Measurements from ENCODE around the gene OCIAD2.

The OCIAD2 gene

DNA sequence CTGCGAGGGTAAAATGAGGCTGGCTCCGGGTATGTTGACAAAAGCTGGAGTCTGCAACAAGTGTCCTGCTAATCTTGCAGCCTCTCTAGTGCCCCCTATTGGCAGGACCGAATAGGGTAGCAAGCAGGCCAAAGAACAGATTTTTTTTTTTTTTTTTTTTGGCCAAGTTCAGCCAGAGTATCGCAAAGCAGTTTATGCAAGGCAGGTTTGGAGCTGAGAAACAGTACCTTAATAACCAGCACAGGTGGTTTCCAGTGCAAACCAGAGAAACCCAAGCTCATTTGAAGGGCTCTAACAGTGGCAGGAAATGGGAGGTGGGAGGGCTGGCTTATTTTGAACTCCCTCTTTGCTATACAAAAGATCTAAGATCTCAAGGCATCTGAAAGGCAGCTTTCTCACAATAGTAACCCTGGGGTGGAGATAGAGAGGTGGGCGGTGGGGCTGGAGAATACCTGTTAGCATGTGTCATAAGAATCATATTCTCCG is 38.2 kb upstream of the OCIAD2 start:
- TF ChIP-seq, protein P1, sequence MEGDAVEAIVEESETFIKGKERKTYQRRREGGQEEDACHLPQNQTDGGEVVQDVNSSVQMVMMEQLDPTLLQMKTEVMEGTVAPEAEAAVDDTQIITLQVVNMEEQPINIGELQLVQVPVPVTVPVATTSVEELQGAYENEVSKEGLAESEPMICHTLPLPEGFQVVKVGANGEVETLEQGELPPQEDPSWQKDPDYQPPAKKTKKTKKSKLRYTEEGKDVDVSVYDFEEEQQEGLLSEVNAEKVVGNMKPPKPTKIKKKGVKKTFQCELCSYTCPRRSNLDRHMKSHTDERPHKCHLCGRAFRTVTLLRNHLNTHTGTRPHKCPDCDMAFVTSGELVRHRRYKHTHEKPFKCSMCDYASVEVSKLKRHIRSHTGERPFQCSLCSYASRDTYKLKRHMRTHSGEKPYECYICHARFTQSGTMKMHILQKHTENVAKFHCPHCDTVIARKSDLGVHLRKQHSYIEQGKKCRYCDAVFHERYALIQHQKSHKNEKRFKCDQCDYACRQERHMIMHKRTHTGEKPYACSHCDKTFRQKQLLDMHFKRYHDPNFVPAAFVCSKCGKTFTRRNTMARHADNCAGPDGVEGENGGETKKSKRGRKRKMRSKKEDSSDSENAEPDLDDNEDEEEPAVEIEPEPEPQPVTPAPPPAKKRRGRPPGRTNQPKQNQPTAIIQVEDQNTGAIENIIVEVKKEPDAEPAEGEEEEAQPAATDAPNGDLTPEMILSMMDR (conservative IDR thresholded peaks at IDR 0.05; ENCODE audit: control insufficient read depth, insufficient read depth, low read depth, low read length): peak; percentile 47
- no peak for DNase-seq (ENCODE audit: low read depth)
- no peak overlapping the region for H3K4me3 ChIP-seq (ENCODE audit: control insufficient read depth, low read depth, low read length)

- TF ChIP-seq, protein P1 (conservative IDR thresholded peaks at IDR 0.05; ENCODE audit: control insufficient read depth, insufficient read depth, low read depth, low read length): no peak
- peak; percentile 65 for DNase-seq (ENCODE audit: low read depth)
- H3K4me3 ChIP-seq (ENCODE audit: control insufficient read depth, low read depth, low read length): no peak overlapping the region
Observed at GRCh38 chr4:48944252-48944651, 37.7 kb upstream of the OCIAD2 start.

GRCh38 chr4:48943387-48943786 is 36.8 kb upstream of the OCIAD2 start:
- DNase-seq (ENCODE audit: low read depth): no peak
- TF ChIP-seq, protein P1 (conservative IDR thresholded peaks at IDR 0.05; ENCODE audit: control insufficient read depth, insufficient read depth, low read depth, low read length): peak; percentile 23
- H3K4me3 ChIP-seq (ENCODE audit: control insufficient read depth, low read depth, low read length): no peak overlapping the region

GRCh38 chr4:48939785-48940184 is 33.2 kb upstream of the OCIAD2 start:
- TF ChIP-seq, protein P1 (conservative IDR thresholded peaks at IDR 0.05; ENCODE audit: control insufficient read depth, insufficient read depth, low read depth, low read length): no peak
- no peak overlapping the region for H3K4me3 ChIP-seq (ENCODE audit: control insufficient read depth, low read depth, low read length)
- peak; percentile 80 for DNase-seq (ENCODE audit: low read depth)

DNA sequence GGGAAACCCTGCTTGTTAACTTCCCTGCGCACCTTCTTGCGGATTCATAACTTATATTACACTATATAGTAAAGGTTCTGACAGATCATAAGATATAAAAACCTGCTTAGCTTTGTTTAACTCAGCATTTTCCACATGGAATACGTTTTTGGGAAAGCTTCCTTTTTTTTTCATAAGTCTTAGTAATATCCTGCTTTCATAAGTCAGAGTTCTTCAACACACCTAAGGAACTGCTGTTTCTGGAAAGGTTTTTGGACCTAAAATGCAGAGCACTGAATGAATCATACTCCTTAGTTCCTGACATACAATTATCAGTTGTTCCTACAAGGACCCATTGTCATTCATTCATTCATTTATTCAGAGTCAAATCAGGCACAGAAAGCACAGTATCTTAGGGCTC is 32.3 kb upstream of the OCIAD2 start:
- DNase-seq (ENCODE audit: low read depth): no peak
- TF ChIP-seq, protein P1 (conservative IDR thresholded peaks at IDR 0.05; ENCODE audit: control insufficient read depth, insufficient read depth, low read depth, low read length): no peak
- H3K4me3 ChIP-seq (ENCODE audit: control insufficient read depth, low read depth, low read length): no peak overlapping the region

DNA sequence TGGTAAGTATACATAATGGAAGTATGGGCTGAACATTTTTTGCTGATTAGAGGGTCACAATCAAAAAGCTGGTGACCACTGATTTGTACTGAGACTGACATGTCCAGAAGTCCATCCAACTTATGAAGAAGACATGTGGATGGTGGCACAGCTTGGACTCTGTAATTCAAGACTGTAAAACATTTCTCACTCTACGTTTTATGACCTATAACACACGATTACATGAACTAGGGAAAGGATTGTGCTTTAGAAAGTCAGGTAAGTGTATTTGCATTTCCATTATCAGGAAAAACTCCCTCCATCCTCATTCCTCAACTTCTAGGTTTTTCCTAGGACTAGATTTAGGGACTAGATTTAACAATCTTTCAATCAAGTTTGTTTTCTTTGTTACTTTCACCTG is 30.5 kb upstream of the OCIAD2 start:
- TF ChIP-seq, protein P1 (conservative IDR thresholded peaks at IDR 0.05; ENCODE audit: control insufficient read depth, insufficient read depth, low read depth, low read length): no peak
- no peak overlapping the region for H3K4me3 ChIP-seq (ENCODE audit: control insufficient read depth, low read depth, low read length)
- no peak for DNase-seq (ENCODE audit: low read depth)

GRCh38 chr4:48931459-48931858 is 24.9 kb upstream of the OCIAD2 start:
- TF ChIP-seq, protein P1 (conservative IDR thresholded peaks at IDR 0.05; ENCODE audit: control insufficient read depth, insufficient read depth, low read depth, low read length): peak; percentile 10
- DNase-seq (ENCODE audit: low read depth): no peak
- H3K4me3 ChIP-seq (ENCODE audit: control insufficient read depth, low read depth, low read length): no peak overlapping the region

Data from fibroblast of mammary gland (primary cell).